Mucosa of gallbladder (tissue), 1 donor: ENCODE data around the gene STKLD1. TPM values are rescaled to one million over a fixed set of nuclear protein-coding genes. Genes with fewer than 3 reads are reported as not detected.
"Not testable (repeated sequence)": the region's sequence is repeated elsewhere in the genome, so short reads cannot be mapped to it uniquely, and the experiment has no call there.

ENCODE experiments used
- DNase-seq: peaks from one replicate; pipeline ENCODE4 v3.0.0-alpha.2; 2020; ENCODE audit warnings: low spot score
- total RNA-seq: library from RNA; stranded (reverse); gene quantifications from one replicate; pipeline ENCODE4 v1.2.1, GENCODE V29; 2021
- donor health status: DM: no; HTN: no; CAD: no.

STKLD1 gene
- total RNA-seq, 1 donor from 2014 or later: 1.1 TPM

GRCh38 chr9:133384736-133385321, 8.7 kb downstream of the STKLD1 start:
- DNase-seq: no peak

GRCh38 chr9:133385452-133385851, 9.3 kb downstream of the STKLD1 start:
- no peak for DNase-seq

DNA sequence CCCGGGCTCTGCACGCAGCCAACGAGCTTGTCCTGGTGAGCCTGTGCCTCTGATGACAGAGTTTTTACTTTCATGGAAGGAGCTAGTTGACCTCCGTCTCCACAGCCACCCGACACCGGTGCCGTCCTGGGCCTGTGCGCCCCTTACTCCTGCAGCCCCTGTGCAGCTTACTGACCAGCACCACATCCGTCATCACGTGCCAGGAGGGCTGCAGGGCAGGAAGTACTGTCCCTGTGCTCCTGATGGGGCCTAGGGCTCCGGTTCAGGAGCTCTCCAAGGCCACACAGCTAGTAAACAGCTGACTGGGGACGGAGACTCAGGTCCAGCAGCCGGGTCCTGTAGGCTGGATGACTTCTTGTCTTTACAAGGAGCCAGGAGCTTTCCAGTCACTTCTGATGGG, 10.2 kb downstream of the STKLD1 start:
- DNase-seq: no peak

- DNase-seq: no peak
Observed at GRCh38 chr9:133387680-133388079, 11.5 kb downstream of the STKLD1 start.

DNA sequence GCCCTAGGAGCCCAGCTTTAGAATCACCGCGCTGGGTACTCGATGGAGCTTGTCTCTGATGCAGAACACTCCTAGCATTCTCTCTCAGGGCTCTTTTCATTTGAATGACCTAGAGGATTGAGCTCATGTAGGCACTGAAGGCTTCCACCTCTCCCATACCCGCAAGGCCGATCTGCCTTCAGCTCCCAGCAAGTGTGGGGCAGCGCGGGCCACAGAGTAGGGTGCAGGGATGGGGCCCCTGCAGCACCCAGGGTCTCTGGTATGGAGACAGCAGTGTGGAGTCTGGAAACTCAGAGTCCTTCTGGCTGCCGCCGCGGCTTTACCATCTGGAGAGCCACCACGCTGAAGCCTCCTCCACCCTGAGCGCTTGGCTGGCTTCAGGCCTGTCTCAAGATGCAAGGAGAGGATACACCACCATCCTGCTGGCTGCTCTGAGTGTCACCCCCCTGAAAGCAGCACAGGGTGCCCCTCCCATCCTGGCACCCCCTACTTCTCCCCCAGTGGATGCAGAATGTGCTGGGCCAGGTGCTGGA, 12.9 kb downstream of the STKLD1 start:
- no peak for DNase-seq

DNA sequence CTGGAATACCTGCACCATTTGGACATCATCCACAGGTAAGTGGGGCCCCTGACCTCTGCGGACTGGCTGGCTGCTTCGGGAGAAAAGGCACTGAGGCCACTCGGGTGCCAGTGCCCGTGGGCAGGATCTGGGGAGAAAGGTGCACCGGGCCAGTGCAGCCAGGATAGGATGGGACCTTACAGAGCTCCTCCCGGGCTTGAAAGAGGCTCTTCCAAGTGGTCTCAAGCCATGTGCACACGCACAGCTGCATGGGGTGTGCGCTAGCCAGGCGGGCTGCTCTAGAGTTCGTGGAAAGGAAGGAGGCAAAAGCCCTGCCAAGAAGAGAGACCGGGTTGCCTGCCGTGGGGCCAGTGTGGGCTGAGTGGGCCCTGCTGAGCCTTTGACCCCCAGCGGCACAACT, 13.4 kb downstream of the STKLD1 start:
- DNase-seq: no peak

GRCh38 chr9:133390713-133391112, 14.5 kb downstream of the STKLD1 start:
- no peak for DNase-seq

- not testable (repeated sequence) for DNase-seq
Observed at GRCh38 chr9:133391449-133391848, 15.3 kb downstream of the STKLD1 start.

- not testable (repeated sequence) for DNase-seq
Observed at GRCh38 chr9:133392308-133392707, 16.1 kb downstream of the STKLD1 start.

- DNase-seq: no peak
Observed at GRCh38 chr9:133393399-133393798, 17.2 kb downstream of the STKLD1 start.

DNA sequence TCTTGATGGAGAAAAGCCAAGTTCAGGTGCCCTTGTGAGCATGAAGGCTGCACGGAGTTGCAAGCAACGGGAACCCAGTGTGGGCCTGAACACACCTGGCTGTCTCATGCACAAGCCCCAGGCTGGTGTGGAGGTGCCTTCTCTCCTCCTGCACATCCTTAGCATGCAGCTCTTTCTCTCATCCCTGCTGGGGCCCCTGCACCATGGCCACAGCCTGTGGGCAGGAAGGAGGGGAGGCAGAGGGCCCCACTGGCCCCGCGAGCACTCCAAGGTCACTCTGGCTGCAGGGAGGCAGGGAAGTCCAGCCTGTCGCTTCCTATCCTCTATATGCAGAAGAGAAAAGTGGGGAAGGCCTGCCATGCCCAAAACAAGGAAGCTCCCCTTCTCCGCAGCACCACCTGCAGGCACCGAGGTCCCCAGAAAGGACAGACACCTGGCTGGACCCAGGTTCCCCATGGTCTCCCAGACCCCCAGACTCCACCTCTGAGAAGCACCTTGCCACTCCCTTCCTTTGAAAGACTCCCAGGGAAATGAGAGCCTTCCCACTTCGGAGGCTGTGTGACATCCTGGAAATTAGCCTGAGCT, 18.6 kb downstream of the STKLD1 start:
- DNase-seq: no peak

DNA sequence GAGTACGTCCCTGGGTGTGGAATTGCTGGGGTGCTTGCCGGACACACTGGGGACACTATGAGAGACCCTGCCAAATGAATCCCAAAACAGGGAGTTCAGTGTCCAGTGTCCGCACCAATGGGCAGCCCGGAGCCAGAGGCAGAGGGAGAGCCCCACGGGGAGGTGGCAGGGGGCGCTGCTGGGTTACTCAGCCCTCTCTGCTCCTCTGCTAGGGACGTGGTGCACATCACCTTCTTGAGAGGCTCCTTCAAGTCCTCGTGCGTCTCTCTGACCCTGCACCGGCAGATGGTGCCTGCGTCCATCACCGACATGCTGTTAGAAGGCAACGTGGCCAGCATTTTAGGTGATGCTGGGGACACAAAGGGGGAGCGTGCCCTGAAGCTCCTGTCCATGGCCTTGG, 20.8 kb downstream of the STKLD1 start:
- DNase-seq: no peak

GRCh38 chr9:133397370-133397769, 21.2 kb downstream of the STKLD1 start:
- DNase-seq: no peak

DNA sequence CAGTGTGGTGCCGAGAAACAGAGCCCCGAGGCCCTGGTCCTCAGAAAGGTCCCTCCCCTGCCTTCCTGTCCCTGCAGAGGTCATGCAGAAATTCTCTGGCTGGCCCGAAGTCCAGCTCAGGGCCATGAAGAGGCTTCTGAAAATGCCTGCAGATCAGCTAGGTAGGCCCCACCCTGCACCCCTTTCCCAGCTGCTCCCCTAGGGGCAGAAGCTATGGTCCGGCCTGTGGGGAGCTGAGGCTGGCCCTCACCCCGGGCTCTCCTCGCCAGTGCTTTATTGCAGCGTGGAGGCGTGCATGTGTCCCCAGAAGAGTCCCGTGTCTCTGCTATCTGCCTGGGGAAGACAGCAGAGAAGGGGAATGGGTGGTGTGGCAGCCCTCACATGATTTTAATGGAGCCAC, 21.7 kb downstream of the STKLD1 start:
- DNase-seq: no peak

- no peak for DNase-seq
Observed at GRCh38 chr9:133400292-133400691, 24.1 kb downstream of the STKLD1 start.

DNA sequence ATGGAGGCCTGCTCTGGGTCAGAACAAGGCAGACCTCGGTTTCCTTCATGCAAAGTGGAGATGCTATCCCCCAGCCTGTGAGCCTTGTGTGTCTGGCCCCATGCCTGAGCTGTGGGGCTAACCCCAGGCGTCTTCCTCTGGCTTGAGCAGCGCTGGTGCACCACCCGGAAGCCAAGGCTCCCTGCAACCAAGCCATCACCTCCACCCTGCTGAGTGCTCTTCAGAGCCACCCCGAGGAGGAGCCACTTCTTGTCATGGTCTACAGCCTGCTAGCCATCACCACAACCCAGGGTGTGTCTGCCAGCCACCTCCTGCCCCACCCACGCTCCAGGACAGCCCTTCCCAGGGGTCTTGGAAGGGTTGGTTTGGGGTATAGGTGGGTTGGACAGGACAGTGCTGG, 25.4 kb downstream of the STKLD1 start:
- DNase-seq: no peak

- no peak for DNase-seq
Observed at GRCh38 chr9:133402689-133403088, 26.5 kb downstream of the STKLD1 start.

GRCh38 chr9:133403766-133404453, 27.7 kb downstream of the STKLD1 start:
- peak; percentile 40 for DNase-seq

DNA sequence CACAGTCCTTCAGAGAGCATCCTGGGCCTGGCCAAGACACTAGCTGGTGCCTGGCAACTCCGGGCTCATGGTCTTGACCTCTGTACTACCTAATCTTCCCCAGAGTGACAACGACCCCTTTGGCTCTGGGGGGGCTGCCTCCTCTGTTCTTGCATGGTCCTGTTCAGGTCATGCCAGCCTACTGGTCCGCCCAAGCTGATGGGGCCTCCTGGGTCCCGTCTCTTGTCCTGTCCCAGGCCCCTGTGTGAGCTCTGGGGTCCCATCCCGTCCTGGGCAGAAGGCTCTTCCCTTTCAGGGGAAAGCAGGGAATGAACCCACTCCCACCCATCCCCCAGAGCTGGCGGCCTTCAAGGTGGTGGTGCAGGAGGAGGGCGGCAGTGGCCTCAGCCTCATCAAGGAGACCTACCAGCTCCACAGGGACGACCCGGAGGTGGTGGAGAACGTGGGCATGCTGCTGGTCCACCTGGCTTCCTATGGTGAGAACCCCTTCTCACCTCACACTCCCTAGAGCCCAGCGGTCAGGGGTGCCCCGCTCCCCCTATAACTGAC, 28.4 kb downstream of the STKLD1 start:
- no peak for DNase-seq

GRCh38 chr9:133405508-133406438, 29.6 kb downstream of the STKLD1 start:
- DNase-seq: peak; percentile 75

DNA sequence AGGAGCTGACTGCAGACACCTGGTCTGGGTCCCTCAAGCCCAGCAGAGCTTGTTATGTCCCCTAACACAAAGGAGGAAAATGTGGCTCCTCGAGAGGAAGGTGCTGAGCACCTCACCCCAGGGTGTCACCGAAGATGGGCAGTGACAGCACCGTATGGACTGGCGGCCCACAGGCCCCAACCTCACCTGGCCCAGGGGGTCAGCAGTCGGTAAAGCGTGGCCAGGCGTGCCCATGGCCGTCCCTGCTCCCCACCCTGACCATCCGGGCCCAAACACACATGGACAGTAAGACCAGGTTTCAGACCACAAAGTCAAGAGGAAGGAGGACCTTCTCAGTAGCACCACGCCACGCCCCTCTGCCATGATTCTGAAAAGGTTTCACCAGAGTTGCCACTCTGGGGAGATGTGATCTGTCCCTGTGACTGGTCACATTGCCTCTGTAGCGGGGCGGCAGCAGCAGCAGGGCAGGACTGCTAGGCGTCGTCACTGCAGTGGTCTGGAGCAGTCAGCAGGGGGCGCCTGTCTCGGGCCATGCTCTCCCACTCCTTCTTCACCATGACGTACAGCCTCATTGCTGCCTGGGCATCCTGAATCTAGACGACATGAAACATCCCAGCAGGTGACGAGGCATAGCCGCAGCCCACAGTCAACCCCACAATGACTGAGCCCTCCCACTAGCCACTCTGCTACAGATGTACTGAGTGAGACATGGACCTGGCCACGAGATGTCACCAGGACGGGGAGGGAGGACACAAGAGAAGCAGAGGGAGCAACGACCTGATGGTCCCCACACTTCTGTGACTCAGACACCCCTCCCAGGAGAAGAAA, 30.5 kb downstream of the STKLD1 start:
- peak; percentile 75 for DNase-seq
